Brain microvascular endothelial cell (primary cell): ENCODE data around the gene KPNA5.
A peak's percentile ranks its signal among the peaks of the same experiment; 100 is the strongest.

ENCODE experiments used
- DNase-seq: peaks from one replicate; pipeline ENCODE4 v3.0.0-alpha.2; 2020
- H3K27ac ChIP-seq: fragments of 250-450 bp; sonication (Bioruptor Pico); 2 replicates; pipeline ENCODE4 v1.5.1; 2020; ENCODE audit warnings: mild to moderate bottlenecking, moderate library complexity
- H3K27me3 ChIP-seq: fragments of 250-450 bp; sonication (Bioruptor Pico); replicated peaks from 2 replicates; pipeline ENCODE4 v1.5.1; 2020; ENCODE audit warnings: mild to moderate bottlenecking
- H3K36me3 ChIP-seq: fragments of 250-450 bp; sonication (Bioruptor Pico); replicated peaks from 2 replicates; pipeline ENCODE4 v1.5.1; 2020; ENCODE audit warnings: mild to moderate bottlenecking
- H3K4me3 ChIP-seq: 2 replicates; pipeline ENCODE4 v1.5.1; 2011; ENCODE audit warnings: low read depth, mild to moderate bottlenecking, control low read depth, low read length, moderate library complexity
- in situ Hi-C: cut with HindIII; loops from 2 replicates; pipeline ENCODE4 v1.10.0; 2017; ENCODE audit warnings: low sequenced_read_pairs, low pct_ligation_motif_present
- TF ChIP-seq, protein P1 (sequence below): IDR thresholded peaks from 2 replicates; pipeline ENCODE4 v1.5.1; 2011; ENCODE audit warnings: low read depth, mild to moderate bottlenecking, moderate library complexity, low read length, control low read depth, inconsistent platforms; ENCODE audit errors: missing control alignments

The KPNA5 gene

DNA sequence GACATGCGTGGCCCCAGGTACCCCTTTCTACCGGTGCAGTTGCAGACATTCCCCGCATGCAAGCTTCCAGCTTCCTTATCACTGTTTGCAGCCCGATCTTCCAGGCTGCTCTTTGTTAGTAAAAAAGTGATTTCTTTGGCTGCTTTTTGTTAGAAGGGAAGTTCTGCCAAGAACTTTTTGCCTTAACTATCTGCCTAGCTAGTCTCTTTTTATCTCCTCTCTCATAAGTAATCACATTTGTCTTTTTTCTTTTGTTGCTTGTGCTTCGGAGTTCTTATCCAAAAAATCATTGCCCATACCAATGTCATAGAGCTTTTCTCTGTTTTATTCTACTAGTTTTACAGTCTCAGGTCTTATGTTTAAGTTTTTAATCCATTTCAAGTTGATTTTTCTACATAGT lies 64.2 kb downstream of the KPNA5 start:
- no peak for DNase-seq
- in situ Hi-C loops, result no loop called here
- no peaks in the 10 kb centered on the region for H3K36me3 ChIP-seq

GRCh38 chr6:116761779-116762178 lies 80.8 kb downstream of the KPNA5 start:
- Histone ChIP-seq H3K27me3 (no peaks in the 10 kb centered on the region), H3K4me3 (no peak overlapping the region), H3K36me3 (no peaks in the 10 kb centered on the region), H3K27ac (no peak overlapping the region)
- in situ Hi-C loops, result no loop called here
- DNase-seq, result no peak
- TF ChIP-seq, protein P1, sequence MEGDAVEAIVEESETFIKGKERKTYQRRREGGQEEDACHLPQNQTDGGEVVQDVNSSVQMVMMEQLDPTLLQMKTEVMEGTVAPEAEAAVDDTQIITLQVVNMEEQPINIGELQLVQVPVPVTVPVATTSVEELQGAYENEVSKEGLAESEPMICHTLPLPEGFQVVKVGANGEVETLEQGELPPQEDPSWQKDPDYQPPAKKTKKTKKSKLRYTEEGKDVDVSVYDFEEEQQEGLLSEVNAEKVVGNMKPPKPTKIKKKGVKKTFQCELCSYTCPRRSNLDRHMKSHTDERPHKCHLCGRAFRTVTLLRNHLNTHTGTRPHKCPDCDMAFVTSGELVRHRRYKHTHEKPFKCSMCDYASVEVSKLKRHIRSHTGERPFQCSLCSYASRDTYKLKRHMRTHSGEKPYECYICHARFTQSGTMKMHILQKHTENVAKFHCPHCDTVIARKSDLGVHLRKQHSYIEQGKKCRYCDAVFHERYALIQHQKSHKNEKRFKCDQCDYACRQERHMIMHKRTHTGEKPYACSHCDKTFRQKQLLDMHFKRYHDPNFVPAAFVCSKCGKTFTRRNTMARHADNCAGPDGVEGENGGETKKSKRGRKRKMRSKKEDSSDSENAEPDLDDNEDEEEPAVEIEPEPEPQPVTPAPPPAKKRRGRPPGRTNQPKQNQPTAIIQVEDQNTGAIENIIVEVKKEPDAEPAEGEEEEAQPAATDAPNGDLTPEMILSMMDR, result no peak

More for the DNA sequence above, 64.2 kb downstream of the KPNA5 start:
- no peak overlapping the region for H3K27ac ChIP-seq
- H3K27me3 ChIP-seq, result no peaks in the 10 kb centered on the region
- H3K4me3 ChIP-seq, result no peak overlapping the region
- TF ChIP-seq, protein P1, result no peak

DNA sequence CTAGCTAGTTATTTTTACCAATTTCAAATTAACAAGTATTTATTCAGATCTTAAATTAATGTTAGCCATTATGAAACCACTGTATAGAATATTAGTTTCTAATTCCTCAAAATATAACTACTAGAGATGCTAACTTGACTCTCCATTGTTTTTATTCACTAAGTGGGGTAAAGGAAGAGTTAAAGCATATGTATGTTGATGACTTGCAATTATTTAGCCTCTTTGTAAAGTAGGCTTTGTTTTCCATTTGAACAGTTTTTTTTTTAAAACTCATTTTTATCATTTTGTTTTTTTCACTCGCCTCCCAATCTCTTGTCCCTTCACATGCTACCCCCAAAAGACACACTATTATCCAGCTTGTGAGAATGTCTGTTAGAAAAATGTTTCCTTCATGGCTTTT lies 81.2 kb downstream of the KPNA5 start:
- Histone ChIP-seq H3K27me3 (no peaks in the 10 kb centered on the region), H3K27ac (no peak overlapping the region), H3K4me3 (no peak overlapping the region), H3K36me3 (no peaks in the 10 kb centered on the region)
- in situ Hi-C loops, result no loop called here
- TF ChIP-seq, protein P1, result no peak
- DNase-seq, result no peak

GRCh38 chr6:116763048-116763447 lies 82.0 kb downstream of the KPNA5 start:
- TF ChIP-seq, protein P1, result no peak
- Histone ChIP-seq H3K4me3 (no peak overlapping the region), H3K27me3 (no peaks in the 10 kb centered on the region), H3K36me3 (no peaks in the 10 kb centered on the region), H3K27ac (no peak overlapping the region)
- no peak for DNase-seq
- in situ Hi-C loops, result no loop called here

DNA sequence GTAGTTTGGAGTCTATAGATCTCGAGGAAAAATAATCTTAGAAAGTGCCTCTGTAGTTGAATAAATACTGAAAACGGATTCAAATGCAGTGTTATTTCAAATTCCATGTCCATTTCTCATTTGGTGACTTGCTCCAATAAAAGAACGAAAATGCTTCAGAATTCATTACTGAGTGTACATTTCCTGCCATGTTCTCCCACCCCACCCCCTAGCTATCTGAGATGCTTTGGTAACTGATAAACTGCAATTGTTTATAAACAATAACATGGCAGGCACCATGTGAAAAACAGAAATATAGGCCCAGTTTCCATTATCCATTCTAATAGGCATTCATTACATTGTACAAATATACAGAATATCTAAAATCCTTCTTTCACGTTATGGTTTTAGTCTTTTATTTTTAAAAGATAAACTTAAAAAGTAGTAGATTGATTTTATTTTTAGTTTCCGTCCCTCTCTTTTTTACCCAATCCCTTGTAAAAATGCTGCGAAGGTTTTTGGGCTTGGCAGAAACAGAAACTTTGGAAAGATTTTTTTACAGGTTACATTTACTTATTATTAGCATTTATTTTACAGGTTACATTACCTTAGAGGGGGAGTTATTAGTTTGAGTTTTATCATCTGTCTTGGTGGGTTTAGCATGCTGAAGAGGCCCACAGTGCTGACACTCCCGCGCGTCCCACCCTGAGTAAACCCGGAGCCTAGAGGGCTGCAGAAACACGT lies 83.1 kb downstream of the KPNA5 start:
- in situ Hi-C loops, result no loop called here
- DNase-seq, result peak; percentile 14
- no peaks in the 10 kb centered on the region for H3K27me3 ChIP-seq
- H3K4me3 ChIP-seq, result peak overlapping the region; percentile 68
- TF ChIP-seq, protein P1, result peak; percentile 41
- no peaks in the 10 kb centered on the region for H3K36me3 ChIP-seq
- H3K27ac ChIP-seq, result no peak overlapping the region

- Histone ChIP-seq H3K27ac (no peak overlapping the region), H3K4me3 (peak overlapping the region; percentile 68), H3K27me3 (no peaks in the 10 kb centered on the region), H3K36me3 (no peaks in the 10 kb centered on the region)
- in situ Hi-C loops, result no loop called here
- peak; percentile 9 for DNase-seq
- TF ChIP-seq, protein P1, result no peak
These were observed 83.6 kb downstream of the KPNA5 start for GRCh38 chr6:116764629-116764960.
